Esophagus squamous epithelium (tissue), 4 donors: ENCODE results near the gene SEBOX.

Experiments
- CTCF ChIP-seq, 6 experiments: fragments of 450-650 bp in 4 of 6; fragments of 200-600 bp in 2 of 6; sonication (generic) in 2 of 6; IDR thresholded peaks; one replicate each; pipeline ENCODE4 v1.5.1; 2016 to 2019; ENCODE audit warnings: antibody characterized with exemption in 6 of 6, mild to moderate bottlenecking in 4 of 6, moderate library complexity in 4 of 6
- POLR2A ChIP-seq, 4 donors: fragments of 450-650 bp; IDR thresholded peaks; one replicate each; pipeline ENCODE4 v1.6.1; 2017; ENCODE audit warnings: antibody characterized with exemption in 4 of 4, mild to moderate bottlenecking in 4 of 4, moderate library complexity in 3 of 4

- TF ChIP-seq CTCF (IDR thresholded peaks at IDR 0.05) (no peak), POLR2A (IDR thresholded peaks at IDR 0.05) (no peak)
These were observed 48.9 kb downstream of the SEBOX start for GRCh38 chr17:28315846-28316705.
